HAP-1 (cell line): ENCODE measurements around the gene PDE4B.

Source experiments
- DNase-seq, 2 experiments: peaks; one replicate each; pipeline ENCODE4 v3.0.0-alpha.2; 2016 to 2020; ENCODE audit warnings: low spot score in 2 of 2
- H3K27me3 ChIP-seq: fragments of 250-450 bp; sonication (Bioruptor Pico); 2 replicates; pipeline ENCODE4 v1.5.1; 2020; ENCODE audit warnings: low read depth, mild to moderate bottlenecking, moderate library complexity
- H3K36me3 ChIP-seq: fragments of 250-450 bp; sonication (Bioruptor Pico); replicated peaks from 2 replicates; pipeline ENCODE4 v1.5.1; 2020; ENCODE audit warnings: mild to moderate bottlenecking
- H3K4me1 ChIP-seq: fragments of 250-450 bp; sonication (Bioruptor Pico); 2 replicates; pipeline ENCODE4 v1.5.1; 2020; ENCODE audit warnings: mild to moderate bottlenecking
- H3K4me3 ChIP-seq: fragments of 250-450 bp; sonication (Bioruptor Pico); 2 replicates; pipeline ENCODE4 v1.5.1; 2020; ENCODE audit warnings: mild to moderate bottlenecking, moderate library complexity
- H3K9me3 ChIP-seq: fragments of 250-450 bp; sonication (Bioruptor Pico); 2 replicates; pipeline ENCODE4 v1.5.1; 2020; ENCODE audit warnings: mild to moderate bottlenecking, moderate library complexity
- in situ Hi-C: fragments of 300-500 bp; cut with MboI; formaldehyde crosslinking; loops from 3 replicates; pipeline ENCODE4 v1.14.3; 2020; ENCODE audit warnings: low sequenced_read_pairs, inconsistent platforms, mixed read lengths

Gene PDE4B

DNA sequence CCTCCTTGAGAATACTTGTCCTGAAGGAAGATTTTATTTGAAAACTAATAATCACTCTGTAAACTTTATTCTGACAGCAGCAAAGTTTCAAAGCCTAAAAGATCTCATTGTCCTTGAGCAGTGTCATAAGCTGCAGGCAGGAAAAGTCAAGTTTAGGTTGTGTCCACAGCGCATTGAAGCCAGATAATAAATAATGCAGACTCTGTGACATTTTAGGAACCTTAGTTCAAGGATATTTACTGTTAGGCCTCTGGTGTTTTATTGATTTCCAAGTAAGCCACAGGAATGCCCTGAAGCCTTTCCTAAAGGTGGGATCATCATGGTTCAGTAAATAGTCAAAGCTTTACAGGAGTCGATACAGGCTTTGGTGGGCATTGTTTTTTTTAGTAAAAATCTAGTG is 384.8 kb downstream of the PDE4B start:
- Histone ChIP-seq H3K27me3 (no peaks in the 10 kb centered on the region; the same call in 1 of the 2 replicates), H3K4me3 (no peak overlapping the region), H3K36me3 (no peaks in the 10 kb centered on the region), H3K9me3 (no peaks in the 10 kb centered on the region), H3K4me1 (no peaks in the 10 kb centered on the region)
- no peak for DNase-seq
- in situ Hi-C loops = no loop called here

DNA sequence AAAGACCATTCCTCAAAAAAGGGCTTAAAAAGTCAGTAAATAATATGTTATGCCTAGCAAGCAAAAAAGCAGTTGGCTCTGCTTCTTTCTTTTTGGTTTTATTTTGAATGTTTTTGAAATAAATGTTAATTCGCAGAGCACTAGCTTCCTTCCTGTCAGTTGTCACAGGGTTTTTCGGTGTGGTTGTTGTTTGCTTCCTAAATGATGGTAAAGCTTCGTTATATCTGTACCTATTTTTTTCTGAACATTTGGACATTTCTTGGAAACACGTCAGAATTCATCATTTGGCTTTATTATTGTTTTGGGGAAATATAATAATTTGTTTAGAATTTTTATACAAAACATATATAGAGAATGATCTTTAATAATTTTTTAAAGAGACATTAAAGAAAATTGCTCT is 389.3 kb downstream of the PDE4B start:
- in situ Hi-C loops = no loop called here
- Histone ChIP-seq H3K27me3 (no peaks in the 10 kb centered on the region; the same call in 1 of the 2 replicates), H3K4me3 (no peak overlapping the region), H3K4me1 (no peaks in the 10 kb centered on the region), H3K9me3 (no peaks in the 10 kb centered on the region), H3K36me3 (no peaks in the 10 kb centered on the region)
- DNase-seq = no peak

DNA sequence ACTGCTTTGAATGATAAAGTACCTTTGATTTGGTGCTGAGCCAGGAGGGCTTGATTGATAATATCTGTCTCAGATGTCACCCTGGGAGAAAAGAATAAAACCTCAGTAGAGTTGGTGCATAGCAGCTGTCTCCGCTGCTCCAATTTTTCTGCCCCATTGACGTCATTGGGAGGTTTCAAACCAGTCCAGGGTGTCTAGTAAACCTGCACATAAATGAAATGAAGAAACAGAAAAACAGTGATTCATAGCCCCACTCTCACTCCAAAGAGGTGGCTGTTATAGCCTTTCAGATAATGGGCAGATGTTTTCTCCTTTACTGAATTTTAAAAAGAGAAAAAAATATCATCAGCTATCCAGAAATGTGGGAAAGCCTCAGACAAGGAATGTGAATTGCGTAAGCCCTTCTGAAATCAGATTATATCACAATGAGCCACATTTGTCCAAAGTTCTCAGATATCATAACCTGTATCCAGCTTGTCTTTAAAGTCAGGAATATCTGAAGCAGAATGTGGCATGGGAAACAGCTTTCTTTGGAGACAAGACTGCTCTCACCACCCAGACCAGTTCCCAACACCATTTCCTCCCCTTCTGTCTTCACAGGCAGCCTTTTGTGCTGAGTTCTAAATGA is 390.0 kb downstream of the PDE4B start:
- Histone ChIP-seq H3K36me3 (no peaks in the 10 kb centered on the region), H3K4me1 (no peaks in the 10 kb centered on the region), H3K4me3 (no peak overlapping the region), H3K27me3 (no peaks in the 10 kb centered on the region; the same call in 1 of the 2 replicates), H3K9me3 (no peaks in the 10 kb centered on the region)
- no peak for DNase-seq
- in situ Hi-C loops = no loop called here

DNA sequence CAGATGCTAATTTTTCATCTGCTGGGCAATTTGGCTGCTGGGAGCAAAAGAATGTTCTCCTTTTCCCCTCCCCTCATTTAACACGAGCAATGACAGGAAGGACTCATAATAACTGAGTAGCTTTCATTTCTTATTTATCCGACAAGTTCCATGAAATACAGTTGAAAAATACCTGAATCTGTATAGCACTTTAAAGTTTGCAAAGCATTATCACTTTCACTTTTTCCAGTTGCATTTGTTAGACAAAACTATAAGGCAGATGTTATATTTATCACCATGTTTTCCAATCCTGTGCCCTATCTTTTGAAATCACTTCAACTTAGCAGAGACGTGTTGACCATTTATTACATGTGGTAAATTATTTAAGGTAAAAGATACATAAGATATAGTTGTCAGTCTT is 390.7 kb downstream of the PDE4B start:
- Histone ChIP-seq H3K9me3 (no peaks in the 10 kb centered on the region), H3K4me1 (no peaks in the 10 kb centered on the region), H3K36me3 (no peaks in the 10 kb centered on the region), H3K27me3 (no peaks in the 10 kb centered on the region; the same call in 1 of the 2 replicates), H3K4me3 (no peak overlapping the region)
- in situ Hi-C loops = no loop called here
- DNase-seq = no peak

DNA sequence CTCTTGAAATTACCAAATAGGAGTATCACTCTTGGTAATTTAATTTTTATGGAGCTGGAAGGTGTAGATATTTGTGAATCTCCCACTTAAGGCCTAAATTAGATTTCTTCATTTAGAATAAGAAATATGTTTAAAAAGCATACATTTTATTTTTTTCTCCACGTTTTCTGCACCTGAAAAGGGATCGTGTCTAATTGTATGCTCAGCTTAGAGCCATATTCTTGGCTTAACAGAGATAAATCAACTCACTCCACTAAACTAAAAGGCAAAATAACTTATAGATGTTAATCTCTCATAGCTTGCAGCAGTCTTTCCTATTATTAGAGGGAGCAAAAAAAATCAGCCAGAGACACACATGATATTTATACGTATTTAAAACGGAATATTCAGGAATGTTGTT is 404.4 kb downstream of the PDE4B start:
- Histone ChIP-seq H3K4me3 (no peak overlapping the region), H3K4me1 (no peaks in the 10 kb centered on the region), H3K27me3 (no peaks in the 10 kb centered on the region; the same call in 1 of the 2 replicates), H3K9me3 (no peaks in the 10 kb centered on the region), H3K36me3 (no peaks in the 10 kb centered on the region)
- no peak for DNase-seq
- in situ Hi-C loops = no loop called here

DNA sequence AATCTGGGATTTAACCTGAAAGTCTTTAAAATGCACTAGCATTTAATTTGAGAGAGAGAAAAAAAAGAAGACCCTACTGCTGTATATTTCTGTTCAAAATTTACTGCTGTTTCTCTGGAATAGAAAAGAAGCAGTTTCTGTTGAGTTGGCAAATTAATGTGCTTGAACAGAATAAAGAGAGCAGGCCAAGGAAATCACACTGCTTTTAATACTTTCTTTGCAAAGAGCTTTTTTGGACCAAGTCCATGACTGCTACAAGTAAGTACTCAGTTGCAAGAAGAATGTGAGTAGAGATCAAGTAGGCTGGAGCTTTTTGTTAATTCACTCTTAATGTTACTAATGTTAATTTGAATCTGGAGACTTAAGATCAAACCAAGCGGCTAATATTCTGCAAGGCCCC is 405.1 kb downstream of the PDE4B start:
- H3K9me3 ChIP-seq = no peaks in the 10 kb centered on the region
- no peaks in the 10 kb centered on the region for H3K36me3 ChIP-seq
- H3K4me3 ChIP-seq = no peak overlapping the region
- in situ Hi-C loops = no loop called here
- no peaks in the 10 kb centered on the region for H3K4me1 ChIP-seq
- no peak for DNase-seq
- no peaks in the 10 kb centered on the region; the same call in 1 of the 2 replicates for H3K27me3 ChIP-seq

DNA sequence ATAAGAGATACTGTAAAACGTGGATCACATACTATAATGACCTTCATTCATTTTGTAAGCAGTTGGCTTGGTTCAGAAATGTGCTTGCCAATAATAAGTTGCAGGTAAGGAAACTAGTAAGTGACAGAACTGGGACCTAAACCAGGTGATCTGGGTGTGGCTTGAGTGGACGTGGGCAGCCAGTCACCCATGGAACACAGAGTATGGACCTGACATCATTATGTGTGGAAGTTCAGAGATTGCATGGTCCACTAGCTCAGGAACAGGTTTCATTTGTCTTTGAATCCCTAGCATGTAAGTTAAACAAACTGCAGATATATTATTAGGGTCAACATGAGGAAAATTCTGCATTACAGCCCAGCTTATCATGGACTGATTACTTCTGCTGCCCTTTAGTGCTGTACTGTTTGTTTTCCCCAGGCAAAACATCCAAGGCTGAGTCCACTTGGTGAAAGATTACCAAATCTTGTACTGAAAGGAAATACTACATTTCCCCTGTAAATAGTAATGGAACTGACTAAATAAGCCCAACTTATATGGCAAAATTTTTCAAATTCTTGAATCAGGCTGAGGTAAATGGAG is 414.0 kb downstream of the PDE4B start:
- Histone ChIP-seq H3K27me3 (no peaks in the 10 kb centered on the region), H3K9me3 (no peaks in the 10 kb centered on the region), H3K36me3 (no peaks in the 10 kb centered on the region), H3K4me1 (no peaks in the 10 kb centered on the region), H3K4me3 (no peak overlapping the region)
- DNase-seq = no peak
- in situ Hi-C loops = no loop called here

DNA sequence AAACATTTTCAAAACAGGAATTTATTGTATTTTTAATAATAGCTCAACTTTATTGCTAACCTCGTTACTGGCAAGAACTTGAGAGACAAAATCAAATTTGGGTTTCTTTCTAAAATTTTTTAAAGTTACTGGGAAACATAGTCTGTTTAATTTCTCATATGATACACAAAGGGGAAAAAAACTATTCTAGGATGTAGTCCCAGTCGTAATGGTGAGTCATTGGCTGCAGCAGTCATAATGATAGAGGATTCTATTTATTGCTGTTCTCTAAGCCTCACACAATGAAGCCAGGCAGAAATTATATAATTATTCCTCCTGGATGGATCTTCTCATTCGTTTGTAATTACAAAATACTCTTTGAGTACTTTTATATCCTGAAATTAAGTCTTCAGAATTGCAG is 414.8 kb downstream of the PDE4B start:
- in situ Hi-C loops = no loop called here
- H3K4me3 ChIP-seq = no peak overlapping the region
- DNase-seq = no peak
- no peaks in the 10 kb centered on the region for H3K27me3 ChIP-seq
- no peaks in the 10 kb centered on the region for H3K9me3 ChIP-seq
- H3K4me1 ChIP-seq = no peaks in the 10 kb centered on the region
- no peaks in the 10 kb centered on the region for H3K36me3 ChIP-seq

DNA sequence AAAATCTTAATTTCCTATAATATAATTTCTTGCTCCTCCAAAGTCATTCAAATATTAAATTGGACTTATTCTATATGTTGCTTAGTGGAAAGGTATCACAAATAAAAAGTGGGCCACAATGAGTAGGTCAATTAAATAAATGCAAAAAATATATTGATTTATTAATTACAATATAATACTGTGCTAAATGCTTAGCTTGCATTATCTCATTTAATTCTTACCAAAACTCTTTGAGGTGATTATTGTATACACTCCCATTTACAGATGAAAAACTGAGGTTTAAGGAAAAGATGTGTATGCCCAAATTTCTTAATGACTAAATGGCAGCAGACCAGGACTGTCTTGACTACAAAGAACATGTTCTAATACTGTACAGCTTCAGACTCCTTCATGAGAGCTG is 415.9 kb downstream of the PDE4B start:
- Histone ChIP-seq H3K4me1 (no peaks in the 10 kb centered on the region), H3K4me3 (no peak overlapping the region), H3K27me3 (no peaks in the 10 kb centered on the region), H3K9me3 (no peaks in the 10 kb centered on the region), H3K36me3 (no peaks in the 10 kb centered on the region)
- DNase-seq = no peak
- in situ Hi-C loops = no loop called here

DNA sequence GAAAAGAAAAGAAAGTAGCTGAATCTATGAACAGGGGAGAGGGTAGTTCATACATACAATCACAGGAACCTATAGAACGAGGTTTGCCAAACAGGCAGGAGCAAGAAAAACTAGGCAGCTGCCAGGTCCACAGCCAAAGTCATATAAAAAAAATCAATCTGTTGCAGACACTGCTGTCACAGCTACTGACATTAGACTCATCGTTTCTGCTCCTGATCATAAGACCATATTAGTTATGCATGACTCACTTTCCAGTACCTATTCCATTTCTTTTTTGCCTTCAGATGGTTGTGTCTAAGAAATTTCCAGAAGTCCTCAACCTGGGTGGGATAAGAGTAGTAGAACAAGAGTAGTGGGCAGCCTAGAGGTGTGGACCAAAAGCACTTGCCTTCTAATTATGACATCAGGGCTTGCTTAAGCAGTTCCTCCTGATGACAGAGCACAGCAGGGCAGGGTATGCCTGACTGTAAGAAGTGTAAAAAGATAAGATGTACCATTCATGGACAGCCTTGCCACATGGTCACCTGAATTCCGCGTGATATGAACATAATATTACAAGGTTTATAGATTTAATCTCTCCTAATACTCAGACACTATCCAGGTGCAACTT is 418.0 kb downstream of the PDE4B start:
- no peak for DNase-seq
- no peak overlapping the region for H3K4me3 ChIP-seq
- no peaks in the 10 kb centered on the region for H3K27me3 ChIP-seq
- no peaks in the 10 kb centered on the region for H3K4me1 ChIP-seq
- H3K36me3 ChIP-seq = no peaks in the 10 kb centered on the region
- in situ Hi-C loops = no loop called here
- no peaks in the 10 kb centered on the region for H3K9me3 ChIP-seq

DNA sequence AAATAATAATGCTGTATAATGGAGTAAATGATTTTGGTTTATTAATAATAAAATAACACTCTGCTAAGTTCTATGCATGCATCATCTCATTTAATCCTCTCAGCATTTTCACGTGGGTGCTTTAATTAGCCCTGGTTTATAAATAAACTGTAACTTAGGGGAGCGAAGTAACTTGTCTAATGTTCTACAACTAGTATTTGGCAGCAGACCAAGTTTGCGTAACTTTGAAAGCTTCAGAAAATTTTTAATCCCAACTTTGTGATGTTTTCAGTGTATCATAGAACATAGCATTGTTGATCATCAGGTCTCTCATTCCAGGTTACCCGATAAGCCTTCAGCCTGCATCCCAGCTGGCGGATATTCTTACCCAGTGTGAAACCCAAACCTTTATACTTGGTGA is 418.8 kb downstream of the PDE4B start:
- H3K4me3 ChIP-seq = no peak overlapping the region
- in situ Hi-C loops = no loop called here
- H3K36me3 ChIP-seq = no peaks in the 10 kb centered on the region
- no peaks in the 10 kb centered on the region for H3K4me1 ChIP-seq
- no peak for DNase-seq
- no peaks in the 10 kb centered on the region for H3K27me3 ChIP-seq
- H3K9me3 ChIP-seq = no peaks in the 10 kb centered on the region

DNA sequence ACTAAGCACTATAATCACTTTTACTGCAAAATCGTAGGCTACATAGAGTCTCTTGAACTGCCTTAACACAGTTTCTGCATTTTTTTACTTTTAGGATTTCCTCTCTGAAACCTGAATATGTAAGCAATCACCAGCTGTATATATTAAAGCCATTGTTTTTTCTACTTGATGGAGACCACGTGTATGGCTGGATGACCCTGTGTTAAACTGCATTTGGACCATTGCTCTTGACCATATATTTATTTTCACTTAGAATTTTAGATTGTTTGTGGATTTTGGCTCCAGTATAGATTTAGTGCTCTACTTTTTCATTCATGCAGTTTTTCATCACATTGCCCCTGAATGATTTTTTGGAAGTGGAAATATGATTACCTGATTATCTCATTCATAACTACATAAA is 420.8 kb downstream of the PDE4B start:
- Histone ChIP-seq H3K4me1 (no peaks in the 10 kb centered on the region), H3K9me3 (no peaks in the 10 kb centered on the region), H3K36me3 (no peaks in the 10 kb centered on the region), H3K4me3 (no peak overlapping the region), H3K27me3 (no peaks in the 10 kb centered on the region)
- DNase-seq = no peak
- in situ Hi-C loops = no loop called here

DNA sequence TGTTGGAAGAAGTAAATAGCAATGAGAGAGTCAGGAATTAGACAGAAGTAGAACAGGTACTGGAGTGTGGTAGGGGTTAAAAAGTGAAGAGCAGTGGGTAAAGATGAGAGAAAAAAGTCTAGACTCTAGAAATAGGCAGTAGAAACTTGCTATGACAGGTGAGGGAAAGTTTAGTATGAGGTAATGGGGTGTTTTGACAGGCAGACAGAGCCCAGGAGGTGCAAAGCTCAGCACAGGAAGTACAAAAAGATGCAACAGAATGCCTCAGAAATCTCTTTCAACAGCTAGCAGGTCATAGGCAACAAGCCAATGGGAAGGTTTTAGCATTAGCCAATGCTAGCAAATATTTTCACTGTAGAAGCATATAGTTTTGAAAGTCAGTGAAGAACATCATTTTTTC is 422.2 kb downstream of the PDE4B start:
- Histone ChIP-seq H3K4me3 (no peak overlapping the region), H3K27me3 (no peaks in the 10 kb centered on the region), H3K4me1 (no peaks in the 10 kb centered on the region), H3K9me3 (no peaks in the 10 kb centered on the region), H3K36me3 (no peaks in the 10 kb centered on the region)
- in situ Hi-C loops = no loop called here
- no peak for DNase-seq

DNA sequence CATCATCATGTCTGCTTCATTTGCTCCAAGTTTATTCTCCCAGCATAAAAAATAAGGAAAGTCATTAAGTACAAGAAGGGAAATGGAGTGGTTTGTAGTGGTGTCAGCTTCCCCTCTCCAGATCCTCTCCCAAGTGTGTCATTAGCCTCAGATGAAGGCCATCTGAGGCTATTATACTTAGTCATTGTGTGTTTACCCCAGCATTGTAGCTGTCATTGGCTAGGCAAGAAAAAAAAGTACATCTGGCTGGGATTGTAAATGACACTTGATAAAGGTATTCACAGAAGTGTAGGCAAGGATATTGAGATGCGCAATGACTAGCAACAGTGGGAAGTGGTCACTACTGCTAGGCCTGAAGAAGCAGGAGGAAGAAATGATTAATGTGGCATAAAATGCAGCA is 424.3 kb downstream of the PDE4B start:
- Histone ChIP-seq H3K27me3 (no peaks in the 10 kb centered on the region; the same call in 1 of the 2 replicates), H3K4me1 (no peaks in the 10 kb centered on the region), H3K36me3 (no peaks in the 10 kb centered on the region), H3K4me3 (no peak overlapping the region), H3K9me3 (no peaks in the 10 kb centered on the region)
- in situ Hi-C loops = no loop called here
- no peak for DNase-seq
